K562 (cell line): ENCODE results near the gene MTPN. TPM values are rescaled to one million over a fixed set of nuclear protein-coding genes. Genes with fewer than 3 reads are reported as not detected.
A peak's percentile ranks its signal among the peaks of the same experiment; 100 is the strongest.

Experiments used
- ATAC-seq: fragments of 200-7000 bp; cut with Tn5 transposase; 3 replicates; pipeline ENCODE4 v1.9.1; 2020; ENCODE audit warnings: moderate library complexity
- BruUV-seq: library from RNA; stranded (reverse); fragments of 400-500 nt; replicated peaks from 2 replicates; lab custom pipeline; 2021; lab: Mats Ljungman, UMichigan
- CTCF ChIA-PET: fragments of 300-600 bp; formaldehyde crosslinking; extraction: SDS; loops from one replicate; lab custom pipeline; 2021; ENCODE audit warnings: low intra/inter-chr PET ratio; lab: Yijun Ruan, JAX
- POLR2A ChIA-PET: fragments of 300-600, 350-650 bp; sonication (Branson Sonifier 250); formaldehyde crosslinking; extraction: SDS; loops from one replicate; lab custom pipeline; 2021; ENCODE audit warnings: antibody characterized with exemption, inconsistent platforms; lab: Yijun Ruan, JAX
- DNase-seq, 4 experiments: peaks; one replicate each; pipeline versions ENCODE4 v3.0.0 to v3.0.0-alpha.2; 2011 to 2018; ENCODE audit warnings: low spot score in 3 of 4, mixed read lengths in 3 of 4; ENCODE audit errors: extremely low read depth in 1 of 4
- FAIRE-seq: peaks from 2 replicates; lab custom pipeline; 2011; peaks lifted over from hg19 to GRCh38; lab: Jason Lieb, UNC
- H2AFZ ChIP-seq: 2 replicates; pipeline ENCODE4 v1.6.0; 2011; ENCODE audit warnings: low read depth, low read length, control low read depth, inconsistent platforms
- H3K27ac ChIP-seq: fragments of 200-600 bp; 3 replicates; pipeline ENCODE4 v1.8.0; 2011; ENCODE audit warnings: low read depth, mild to moderate bottlenecking, control low read depth, inconsistent platforms, low read length, moderate library complexity, mixed read lengths; ENCODE audit errors: extremely low read depth
- H3K27me3 ChIP-seq, 2 experiments: fragments of 300-600 bp in 1 of 2; 2 replicates in 1 of 2; 3 replicates in 1 of 2; pipeline versions ENCODE4 v1.6.0 to v1.8.0; 2011; ENCODE audit warnings: inconsistent platforms in 2 of 2, low read length in 2 of 2, mild to moderate bottlenecking in 1 of 2, mixed read lengths in 1 of 2, moderate library complexity in 1 of 2; ENCODE audit not compliant: control insufficient read depth in 2 of 2, insufficient read depth in 2 of 2
- H3K36me3 ChIP-seq: fragments of 300-600 bp; 3 replicates; pipeline ENCODE4 v1.8.0; 2011; ENCODE audit warnings: mild to moderate bottlenecking, low read length, inconsistent platforms; ENCODE audit not compliant: control insufficient read depth, insufficient read depth
- H3K4me1 ChIP-seq, 2 experiments: fragments of 200-600 bp in 1 of 2; replicated peaks in 1 of 2; 2 replicates in 1 of 2; 3 replicates in 1 of 2; pipeline versions ENCODE4 v1.5.1 to v1.8.0; 2011; ENCODE audit warnings: inconsistent platforms in 2 of 2, low read length in 2 of 2, mild to moderate bottlenecking in 1 of 2, mixed read lengths in 1 of 2, moderate library complexity in 1 of 2; ENCODE audit not compliant: control insufficient read depth in 2 of 2, insufficient read depth in 2 of 2
- H3K4me2 ChIP-seq: 2 replicates; pipeline ENCODE4 v1.6.1; 2011; ENCODE audit warnings: low read length, control low read depth, inconsistent platforms, mixed read lengths; ENCODE audit not compliant: insufficient read depth
- H3K4me3 ChIP-seq: fragments of 200-600 bp; sonication (generic), shearing (Covaris generic); 2 replicates; pipeline ENCODE4 v1.5.1; 2016; ENCODE audit warnings: control low read depth, inconsistent platforms
- H3K79me2 ChIP-seq: fragments of 200-600 bp; 3 replicates; pipeline ENCODE4 v1.8.0; 2011; ENCODE audit warnings: low read length, inconsistent platforms; ENCODE audit not compliant: control insufficient read depth, insufficient read depth
- H3K9ac ChIP-seq, 2 experiments: 2 replicates each; pipeline versions ENCODE4 v1.6.0 to v1.6.1; 2011; ENCODE audit warnings: low read depth in 2 of 2, low read length in 2 of 2, control low read depth in 1 of 2, inconsistent platforms in 1 of 2, mild to moderate bottlenecking in 1 of 2, mixed read lengths in 1 of 2; ENCODE audit not compliant: insufficient read depth in 1 of 2
- H3K9me1 ChIP-seq: one replicate; pipeline ENCODE4 v1.6.0; 2011; ENCODE audit warnings: inconsistent platforms, mild to moderate bottlenecking, low read length, moderate library complexity; ENCODE audit not compliant: control insufficient read depth, insufficient read depth
- H3K9me3 ChIP-seq: replicated peaks from 2 replicates; pipeline ENCODE4 v1.5.1; 2011; ENCODE audit warnings: low read depth, low read length, inconsistent platforms; ENCODE audit not compliant: control insufficient read depth, insufficient read depth
- H4K20me1 ChIP-seq: replicated peaks from 2 replicates; pipeline ENCODE4 v1.6.1; 2011; ENCODE audit warnings: low read length, inconsistent platforms, mixed read lengths; ENCODE audit not compliant: control insufficient read depth, insufficient read depth
- ARID1B ChIP-seq: fragments of 450-650 bp; IDR thresholded peaks from 2 replicates; pipeline ENCODE4 v1.6.1; 2016; ENCODE audit warnings: antibody characterized with exemption, mild to moderate bottlenecking, inconsistent platforms
- CEBPG ChIP-seq, 3 experiments: fragments of 200-800 bp in 1 of 3; sonication (Bioruptor generic) in 1 of 3; sonication (generic) in 1 of 3; formaldehyde crosslinking in 1 of 3; IDR thresholded peaks in 2 of 3; conservative IDR thresholded peaks in 1 of 3; 2 replicates each; pipeline versions ENCODE4 v1.6.1 to v1.8.0; 2016 to 2022; ENCODE audit warnings: missing compliant biosample characterization in 2 of 3, missing genetic modification characterization in 2 of 3, mild to moderate bottlenecking in 1 of 3, missing genetic modification reagents in 1 of 3
- DPF2 ChIP-seq: fragments of 450-650 bp; IDR thresholded peaks from 2 replicates; pipeline ENCODE4 v1.6.1; 2016
- NR4A1 ChIP-seq, 2 experiments: fragments of 250-450 bp in 1 of 2; fragments of 450-650 bp in 1 of 2; sonication (Bioruptor Pico) in 1 of 2; IDR thresholded peaks; 2 replicates each; pipeline versions ENCODE4 v1.4.0 to v1.6.1; 2016 to 2020; ENCODE audit warnings: mild to moderate bottlenecking in 2 of 2, missing compliant biosample characterization in 1 of 2, missing genetic modification characterization in 1 of 2, moderate library complexity in 1 of 2
- PRDM10 ChIP-seq: fragments of 450-650 bp; IDR thresholded peaks from 2 replicates; pipeline ENCODE4 v1.6.1; 2018; ENCODE audit not compliant: partially characterized antibody
- RBFOX2 ChIP-seq: fragments of 200-400 bp; formaldehyde crosslinking; IDR thresholded peaks from 2 replicates; pipeline ENCODE4 v1.6.1; 2017; ENCODE audit warnings: low read depth, mild to moderate bottlenecking, low read length, moderate library complexity
- SMARCE1 ChIP-seq: fragments of 450-650 bp; IDR thresholded peaks from 2 replicates; pipeline ENCODE4 v1.7.1; 2016; ENCODE audit warnings: mild to moderate bottlenecking
- TBL1XR1 ChIP-seq, 2 experiments: IDR thresholded peaks; 2 replicates each; pipeline ENCODE4 v1.6.1; 2012; ENCODE audit warnings: improper control_type of control experiment in 2 of 2, low read length in 2 of 2, mild to moderate bottlenecking in 1 of 2
- ZFX ChIP-seq: sonication (generic); formaldehyde crosslinking; IDR thresholded peaks from 2 replicates; pipeline ENCODE4 v1.8.0; 2022; ENCODE audit warnings: mild to moderate bottlenecking, missing genetic modification reagents, moderate library complexity
- WGBS: fragments of 100-300 bp; shearing (Covaris generic); methylation state at CpG from one replicate; pipeline ENCODE4 v1.1.6; 2016; ENCODE audit warnings: low coverage, mixed read lengths; ENCODE audit not compliant: insufficient coverage; ENCODE audit errors: missing lambda C conversion rate; 5-methylcytosine and 5-hydroxymethylcytosine counted together
- in situ Hi-C: fragments of 300-500 bp; cut with MboI; formaldehyde crosslinking; loops from 4 replicates; pipeline ENCODE4 v1.15.0; 2018; ENCODE audit warnings: inconsistent platforms, mixed read lengths
- intact Hi-C: fragments of 100-400 bp; cut with micrococcal nuclease; formaldehyde crosslinking; loops from 2 replicates; pipeline ENCODE4 v1.14.2; 2022
- polyA plus RNA-seq, 8 experiments: library from polyadenylated mRNA; depleted of rRNA in 4 of 8; stranded (reverse) in 5 of 8; unstranded in 3 of 8; fragments of >200 nt; fragmentation: Nextera tagmentation in 2 of 8; fragmentation: Illumina TruSeq in 1 of 8; extraction: Ambion mirVana in 2 of 8; extraction: Trizol in 1 of 8; gene quantifications; 2 replicates each; pipeline versions ENCODE4 v1.2.1 to v1.2.3, GENCODE V29; 2011 to 2014; ENCODE audit warnings: inconsistent platforms in 1 of 8, missing spikeins in 1 of 8
- total RNA-seq, 7 experiments: library from RNA; depleted of rRNA in 6 of 7; stranded (reverse); fragments of >200 nt in 6 of 7; fragmentation: Illumina TruSeq in 2 of 7; extraction: Trizol in 2 of 7; gene quantifications; 2 replicates each; pipeline versions ENCODE4 v1.2.1 to v1.2.3, GENCODE V29; 2011 to 2021; ENCODE audit warnings: low replicate concordance in 1 of 7
- TF ChIP-seq, protein P1 (sequence below): sonication (generic); formaldehyde crosslinking; IDR thresholded peaks from 2 replicates; pipeline ENCODE4 v1.8.0; 2023; ENCODE audit warnings: mild to moderate bottlenecking, missing genetic modification reagents
- TF ChIP-seq, protein P2 (sequence below): sonication (generic); formaldehyde crosslinking; IDR thresholded peaks from 2 replicates; pipeline ENCODE4 v1.8.0; 2022; ENCODE audit warnings: missing genetic modification reagents, mild to moderate bottlenecking, borderline replicate concordance

MTPN gene
- total and polyA plus RNA-seq, 9 of the 15 experiments (the other 6 are each of a cell fraction or from before 2014, with no cell fraction given) = 68.5 to 261 (median 156) TPM

- H3K9me3 ChIP-seq = no peaks in the 10 kb centered on the region
- H3K4me1 ChIP-seq = peaks cover 22 to 56% of the 10 kb centered on the region in 2 experiments
- peaks cover 59% of the 10 kb centered on the region for H3K36me3 ChIP-seq
- FAIRE-seq (no peak), DNase-seq (peak in 1 of 4 experiments; percentile 55), ATAC-seq (peak; percentile 62)
- no peak overlapping the region for H2AFZ ChIP-seq
- H4K20me1 ChIP-seq = no peaks in the 10 kb centered on the region
- ChIA-PET CTCF (no interaction called here), POLR2A (interaction anchor here (0.9 to 1.3 kb wide), 3 partner anchors 11 to 38 kb away, joined by 3 to 4 read pairs (median 3); no protein-coding TSS in a partner anchor)
- H3K27ac ChIP-seq = peak overlapping the region; percentile 74
- H3K9me1 ChIP-seq = no peaks in the 10 kb centered on the region
- H3K79me2 ChIP-seq = peaks cover 88% of the 10 kb centered on the region
- intact Hi-C loops (loop anchor here (5.0 kb wide), 1 partner anchor 63 kb away; no protein-coding TSS in a partner anchor), in situ Hi-C loops (no loop called here)
- H3K9ac ChIP-seq = 0 out of 4 replicates have a peak overlapping the region, but pooled peaks of 1 of the 2 experiments have one; percentile 54
- H3K4me2 ChIP-seq = no peak overlapping the region
- no peak overlapping the region for H3K4me3 ChIP-seq
- no TSS peak for BruUV-seq
- H3K27me3 ChIP-seq = no peaks in the 10 kb centered on the region
- 34% methylated on average over 2 of the region's 2 CpGs for WGBS
- TF ChIP-seq, protein P1, sequence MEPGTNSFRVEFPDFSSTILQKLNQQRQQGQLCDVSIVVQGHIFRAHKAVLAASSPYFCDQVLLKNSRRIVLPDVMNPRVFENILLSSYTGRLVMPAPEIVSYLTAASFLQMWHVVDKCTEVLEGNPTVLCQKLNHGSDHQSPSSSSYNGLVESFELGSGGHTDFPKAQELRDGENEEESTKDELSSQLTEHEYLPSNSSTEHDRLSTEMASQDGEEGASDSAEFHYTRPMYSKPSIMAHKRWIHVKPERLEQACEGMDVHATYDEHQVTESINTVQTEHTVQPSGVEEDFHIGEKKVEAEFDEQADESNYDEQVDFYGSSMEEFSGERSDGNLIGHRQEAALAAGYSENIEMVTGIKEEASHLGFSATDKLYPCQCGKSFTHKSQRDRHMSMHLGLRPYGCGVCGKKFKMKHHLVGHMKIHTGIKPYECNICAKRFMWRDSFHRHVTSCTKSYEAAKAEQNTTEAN (CRISPR knock-in tag) = 0 out of 2 replicates have a peak, but pooled peaks have one; percentile 35
- TF ChIP-seq DPF2 = peak; percentile 39; the same call in 1 of the 2 replicates
- peak in 1 of 2 experiments; percentile 28; a peak in 1 of 4 replicates for TF ChIP-seq TBL1XR1 (IDR thresholded peaks at IDR 0.05; ENCODE audit: low read length in 2 of 2)
- peak; percentile 46; the same call in 1 of the 2 replicates for TF ChIP-seq ZFX (CRISPR knock-in tag)
- TF ChIP-seq ARID1B = peak; percentile 60; the same call in 1 of the 2 replicates
- no peak for TF ChIP-seq NR4A1 (CRISPR knock-in tag; IDR thresholded peaks at IDR 0.05)
- peak; percentile 70; the same call in 1 of the 2 replicates for TF ChIP-seq NR4A1 (tag; IDR thresholded peaks at IDR 0.05)
- TF ChIP-seq CEBPG (CRISPR knock-in tag; IDR thresholded peaks at IDR 0.05) = peak; percentile 85
- peak; percentile 46 to 81; a peak in 3 of 4 replicates for TF ChIP-seq CEBPG (tag; conservative IDR thresholded peaks at IDR 0.05 in 1 of 2, IDR thresholded peaks at IDR 0.05 in 1 of 2)
- peak; percentile 76 for TF ChIP-seq PRDM10
- 0 out of 2 replicates have a peak, but pooled peaks have one; percentile 19 for TF ChIP-seq SMARCE1
- 0 out of 2 replicates have a peak, but pooled peaks have one; percentile 13 for TF ChIP-seq RBFOX2
- TF ChIP-seq, protein P2, sequence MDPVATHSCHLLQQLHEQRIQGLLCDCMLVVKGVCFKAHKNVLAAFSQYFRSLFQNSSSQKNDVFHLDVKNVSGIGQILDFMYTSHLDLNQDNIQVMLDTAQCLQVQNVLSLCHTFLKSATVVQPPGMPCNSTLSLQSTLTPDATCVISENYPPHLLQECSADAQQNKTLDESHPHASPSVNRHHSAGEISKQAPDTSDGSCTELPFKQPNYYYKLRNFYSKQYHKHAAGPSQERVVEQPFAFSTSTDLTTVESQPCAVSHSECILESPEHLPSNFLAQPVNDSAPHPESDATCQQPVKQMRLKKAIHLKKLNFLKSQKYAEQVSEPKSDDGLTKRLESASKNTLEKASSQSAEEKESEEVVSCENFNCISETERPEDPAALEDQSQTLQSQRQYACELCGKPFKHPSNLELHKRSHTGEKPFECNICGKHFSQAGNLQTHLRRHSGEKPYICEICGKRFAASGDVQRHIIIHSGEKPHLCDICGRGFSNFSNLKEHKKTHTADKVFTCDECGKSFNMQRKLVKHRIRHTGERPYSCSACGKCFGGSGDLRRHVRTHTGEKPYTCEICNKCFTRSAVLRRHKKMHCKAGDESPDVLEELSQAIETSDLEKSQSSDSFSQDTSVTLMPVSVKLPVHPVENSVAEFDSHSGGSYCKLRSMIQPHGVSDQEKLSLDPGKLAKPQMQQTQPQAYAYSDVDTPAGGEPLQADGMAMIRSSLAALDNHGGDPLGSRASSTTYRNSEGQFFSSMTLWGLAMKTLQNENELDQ (CRISPR knock-in tag) = no peak
Measured at GRCh38 chr7:135944753-135945152, 32.4 kb downstream of the MTPN start.
